ENCODE results near the gene THOC7.

The THOC7 gene

DNA sequence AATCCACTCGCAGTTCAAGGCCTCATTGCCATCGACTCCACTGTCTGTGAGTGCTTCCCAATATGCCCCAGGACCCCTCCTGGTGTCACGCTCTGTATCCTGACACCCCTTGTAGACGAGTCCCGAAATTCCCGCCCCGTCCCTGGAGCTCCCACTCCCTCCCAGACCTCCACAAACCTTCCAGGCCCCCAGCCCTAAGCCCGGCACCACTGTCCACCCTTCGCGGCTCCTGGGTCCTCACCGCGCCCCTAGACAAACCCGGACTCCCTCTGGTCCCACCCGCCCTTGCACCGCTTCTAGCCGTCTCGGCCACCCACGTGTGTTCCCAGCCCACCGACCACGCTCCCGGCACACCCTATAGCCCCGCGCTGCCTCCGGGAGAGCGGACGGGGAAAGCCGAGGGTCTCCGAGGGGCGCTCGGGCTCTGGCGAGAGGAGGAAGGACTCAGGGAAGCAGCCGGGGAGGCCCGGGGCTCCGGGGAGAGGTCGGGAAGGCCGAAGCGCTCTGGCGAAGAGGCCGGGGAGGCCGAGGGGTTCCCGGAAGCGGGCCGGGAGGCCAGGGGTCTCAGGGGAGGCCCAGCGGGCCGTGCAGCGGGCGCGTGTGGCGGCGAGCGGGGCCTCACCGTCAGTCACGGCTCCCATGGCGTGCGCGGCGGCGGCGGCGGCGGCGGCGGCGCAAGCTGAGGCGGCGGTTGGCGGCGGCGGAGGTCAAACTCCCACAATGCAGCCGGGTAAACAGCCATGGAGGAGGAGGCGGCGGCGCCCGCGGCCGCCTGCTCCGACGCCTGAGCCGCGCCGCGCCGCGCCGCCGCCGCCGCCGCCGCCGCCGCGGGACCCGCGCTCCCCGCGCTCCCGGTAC lies at the start of gene THOC7, which contains the start of gene ATXN7:
TSS of gene THOC7 (minus strand) at position 656 of the 858 bp plus-strand sequence. CDS start at position 641, 15 bp downstream.
TSS of gene ATXN7 (plus strand) at position 718 of the 858 bp plus-strand sequence. CDS start 48,732 bp downstream, outside the sequence.
- DNase-seq = peak; percentile 61 to 69

DNA sequence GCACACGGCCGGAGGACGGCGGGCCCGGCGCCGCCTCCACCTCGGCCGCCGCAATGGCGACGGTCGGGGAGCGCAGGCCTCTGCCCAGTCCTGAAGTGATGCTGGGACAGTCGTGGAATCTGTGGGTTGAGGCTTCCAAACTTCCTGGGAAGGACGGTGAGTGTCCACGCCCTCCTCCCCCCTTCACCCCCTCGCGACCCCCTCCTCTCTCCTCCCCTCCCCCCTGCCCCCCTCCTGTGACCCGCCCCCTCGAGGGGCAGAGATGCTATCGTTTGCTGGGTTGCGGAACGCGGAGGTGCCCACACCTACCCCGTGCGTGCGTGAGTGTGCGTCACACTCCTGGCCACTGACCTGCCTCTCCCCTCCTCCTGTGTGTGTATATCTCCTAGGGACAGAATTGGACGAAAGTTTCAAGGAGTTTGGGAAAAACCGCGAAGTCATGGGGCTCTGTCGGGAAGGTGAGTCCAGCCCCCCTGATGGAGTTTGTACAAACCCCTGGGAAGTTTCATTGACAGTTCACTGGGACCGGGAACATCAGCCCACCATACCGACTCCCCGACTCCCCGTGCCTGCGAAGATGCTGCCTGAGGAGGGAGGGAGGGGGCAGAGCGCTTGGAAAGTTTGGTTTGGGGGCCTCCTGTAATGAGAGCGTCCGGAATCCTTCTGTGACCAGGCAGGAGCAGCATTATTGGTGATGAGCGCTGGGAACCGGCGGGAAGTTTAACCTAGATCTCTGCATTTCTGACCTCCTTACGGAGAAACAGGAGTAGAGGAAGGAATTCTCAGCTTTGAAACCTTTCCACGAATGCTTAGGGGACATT lies 49.4 kb upstream of the THOC7 start:
- DNase-seq = peak; percentile 45 to 59

DNA sequence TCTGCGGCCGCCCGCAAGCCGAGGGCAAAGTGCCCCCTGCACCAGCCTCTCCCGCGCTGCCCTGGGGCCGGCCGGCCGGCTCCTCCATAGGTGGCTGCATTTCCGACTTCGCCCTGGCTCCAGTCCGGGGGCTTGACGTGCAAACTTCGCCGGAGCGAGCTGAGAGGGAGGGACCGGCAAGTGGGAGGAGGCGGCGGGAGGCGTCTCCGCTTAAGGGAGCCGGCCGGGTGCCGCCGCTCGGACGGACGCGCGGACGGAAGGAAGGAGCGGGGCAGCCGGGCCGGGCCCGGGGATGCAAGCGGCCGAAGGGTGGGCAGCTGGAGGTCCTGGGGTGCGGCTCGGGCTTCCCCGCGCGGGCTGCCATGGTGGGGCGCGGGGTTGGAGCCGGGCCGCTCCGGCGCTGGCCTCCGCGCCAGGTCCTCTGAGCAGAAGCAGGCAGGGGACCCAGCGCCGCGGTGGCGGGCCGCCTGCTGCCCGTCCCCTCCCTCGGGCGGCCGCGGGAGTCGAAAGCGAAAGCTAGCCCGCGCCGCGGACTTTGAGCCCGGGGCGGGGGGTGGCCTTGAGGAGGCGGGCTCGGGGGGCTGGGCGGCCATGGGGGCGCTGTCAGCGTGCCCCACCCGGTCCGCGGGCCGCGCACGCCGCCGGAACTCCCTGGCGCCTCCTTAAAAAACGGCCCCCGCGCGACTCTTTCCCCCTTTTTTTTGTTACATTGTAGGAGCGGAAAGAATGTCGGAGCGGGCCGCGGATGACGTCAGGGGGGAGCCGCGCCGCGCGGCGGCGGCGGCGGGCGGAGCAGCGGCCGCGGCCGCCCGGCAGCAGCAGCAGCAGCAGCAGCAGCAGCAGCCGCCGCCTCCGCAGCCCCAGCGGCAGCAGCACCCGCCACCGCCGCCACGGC lies 48.5 kb upstream of the THOC7 start, which contains the start of gene SCAANT1:
TSS of gene SCAANT1 (minus strand) at position 511 of the 895 bp plus-strand sequence.
- peak; percentile 82 to 86 for DNase-seq

DNA sequence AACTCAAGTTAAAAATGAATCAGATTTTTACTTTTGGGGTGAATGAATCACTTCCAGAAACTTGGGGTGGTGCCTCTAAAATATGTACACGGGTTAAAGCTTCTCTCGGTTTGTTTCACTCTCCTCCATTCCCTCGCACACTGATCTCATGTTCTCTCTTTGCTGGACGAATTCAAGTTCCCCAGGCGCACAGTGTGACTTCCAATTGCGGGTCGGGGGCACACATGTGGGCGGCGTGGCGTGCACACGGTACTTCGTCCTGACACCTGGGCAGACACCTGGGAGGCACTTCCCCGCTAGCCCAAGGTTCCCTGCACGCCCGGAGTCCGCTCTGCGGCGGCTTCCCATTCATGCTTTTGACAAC lies 47.9 kb upstream of the THOC7 start:
- no peak for DNase-seq

DNA sequence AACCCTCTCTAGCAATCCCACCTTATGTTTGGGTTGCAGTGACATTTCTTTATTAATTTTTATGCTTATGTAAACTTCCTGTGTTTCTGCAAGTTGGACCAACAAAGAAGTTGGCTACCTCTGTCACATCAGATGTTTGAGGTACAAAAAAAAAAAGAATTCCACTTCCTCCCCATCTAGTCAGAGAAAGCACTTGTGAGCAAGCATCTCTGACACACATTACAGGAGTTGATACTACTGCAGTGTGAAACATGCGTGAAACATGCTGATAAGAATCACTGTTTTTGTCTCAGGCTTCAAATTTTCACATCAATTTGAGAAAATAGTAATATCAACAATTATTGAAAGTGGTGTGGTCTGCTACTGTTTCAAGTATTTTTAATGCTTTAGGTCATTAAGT lies 47.3 kb upstream of the THOC7 start:
- no peak for DNase-seq

DNA sequence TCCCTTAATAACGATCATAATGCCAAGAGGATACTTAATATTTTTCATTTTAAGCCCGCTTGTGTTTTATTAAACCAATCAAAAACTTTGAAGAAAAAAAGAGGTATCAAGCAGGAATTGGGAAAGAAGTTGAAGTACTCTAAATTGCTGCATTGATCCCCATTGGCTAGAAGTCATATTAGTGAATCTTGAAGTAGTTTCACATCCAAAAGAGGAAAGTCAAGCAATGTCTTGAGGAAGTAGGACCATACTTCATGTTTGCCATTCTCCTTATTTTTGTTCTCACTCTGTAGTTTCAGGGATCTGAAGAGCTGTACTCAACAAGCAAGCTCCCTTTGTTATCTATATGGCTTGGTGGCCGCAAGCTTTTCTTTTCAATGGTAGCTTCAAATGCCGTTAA lies 46.4 kb upstream of the THOC7 start:
- no peak for DNase-seq

DNA sequence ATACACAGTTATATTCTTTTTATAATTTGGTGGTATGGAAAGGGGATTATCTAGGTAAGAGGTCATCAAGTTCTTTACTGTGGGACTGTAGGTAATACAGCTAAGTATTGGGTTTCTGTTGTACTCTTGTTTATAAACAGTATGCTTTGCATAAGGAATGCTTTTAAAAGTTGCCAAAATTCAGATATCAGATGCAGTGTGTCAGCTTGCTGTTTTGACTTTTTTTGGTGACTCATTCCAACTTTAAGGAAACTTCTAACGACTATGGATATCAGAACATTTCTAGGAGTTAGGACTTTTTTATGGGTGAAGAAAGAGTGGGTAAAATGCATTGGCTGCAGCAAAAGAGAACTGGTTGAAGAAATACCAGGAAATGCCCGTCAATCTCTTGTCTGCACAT lies 45.8 kb upstream of the THOC7 start:
- no peak for DNase-seq

DNA sequence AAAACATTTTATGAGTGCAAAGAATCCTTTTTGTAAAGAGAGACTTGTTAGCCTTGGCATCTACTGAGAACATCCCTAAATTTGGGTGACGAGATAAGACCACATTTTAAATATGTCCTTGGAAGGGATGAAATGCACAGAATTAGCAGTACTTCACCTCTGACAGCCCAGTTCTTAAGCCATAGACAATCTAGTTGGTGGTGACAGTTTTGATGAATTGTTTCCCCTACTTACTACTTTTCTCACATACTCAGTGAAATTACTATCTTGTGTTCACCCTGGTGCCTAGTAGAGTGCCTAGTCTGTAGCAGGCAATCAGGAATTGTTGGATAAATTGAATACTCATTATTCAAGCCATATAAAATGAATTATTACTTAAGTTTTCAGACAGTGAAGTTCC lies 45.2 kb upstream of the THOC7 start:
- DNase-seq = no peak

DNA sequence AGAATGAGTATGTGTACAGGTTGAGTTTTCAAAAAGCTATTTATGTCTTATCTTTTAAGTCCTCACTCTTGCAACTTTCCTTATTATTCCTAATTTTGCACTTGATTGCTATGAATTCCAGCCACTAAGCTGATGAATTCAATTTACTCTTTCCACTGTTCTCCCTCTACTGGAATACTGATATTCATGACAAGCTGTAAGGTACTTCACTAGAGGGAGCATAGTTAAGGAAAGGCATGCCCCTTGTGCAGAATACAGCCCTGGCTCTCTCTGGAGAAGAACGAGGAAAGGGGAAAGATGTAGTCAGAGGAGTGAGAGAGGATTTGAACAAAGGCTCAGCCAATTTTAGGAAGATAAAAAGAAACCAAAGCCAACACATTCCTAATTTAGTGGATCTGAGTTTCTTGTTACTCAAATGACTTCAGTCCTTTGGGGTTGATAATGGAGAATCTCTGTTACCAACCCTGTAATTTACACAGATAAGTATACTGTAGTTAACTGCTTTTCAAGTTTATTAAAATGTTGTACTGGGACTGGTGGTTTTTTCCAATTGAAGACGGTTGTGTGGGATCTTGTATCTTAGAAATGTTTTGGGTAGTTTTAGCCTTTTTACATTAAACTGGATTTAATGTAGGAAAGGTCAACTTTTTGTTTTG lies 44.6 kb upstream of the THOC7 start:
- DNase-seq = no peak

DNA sequence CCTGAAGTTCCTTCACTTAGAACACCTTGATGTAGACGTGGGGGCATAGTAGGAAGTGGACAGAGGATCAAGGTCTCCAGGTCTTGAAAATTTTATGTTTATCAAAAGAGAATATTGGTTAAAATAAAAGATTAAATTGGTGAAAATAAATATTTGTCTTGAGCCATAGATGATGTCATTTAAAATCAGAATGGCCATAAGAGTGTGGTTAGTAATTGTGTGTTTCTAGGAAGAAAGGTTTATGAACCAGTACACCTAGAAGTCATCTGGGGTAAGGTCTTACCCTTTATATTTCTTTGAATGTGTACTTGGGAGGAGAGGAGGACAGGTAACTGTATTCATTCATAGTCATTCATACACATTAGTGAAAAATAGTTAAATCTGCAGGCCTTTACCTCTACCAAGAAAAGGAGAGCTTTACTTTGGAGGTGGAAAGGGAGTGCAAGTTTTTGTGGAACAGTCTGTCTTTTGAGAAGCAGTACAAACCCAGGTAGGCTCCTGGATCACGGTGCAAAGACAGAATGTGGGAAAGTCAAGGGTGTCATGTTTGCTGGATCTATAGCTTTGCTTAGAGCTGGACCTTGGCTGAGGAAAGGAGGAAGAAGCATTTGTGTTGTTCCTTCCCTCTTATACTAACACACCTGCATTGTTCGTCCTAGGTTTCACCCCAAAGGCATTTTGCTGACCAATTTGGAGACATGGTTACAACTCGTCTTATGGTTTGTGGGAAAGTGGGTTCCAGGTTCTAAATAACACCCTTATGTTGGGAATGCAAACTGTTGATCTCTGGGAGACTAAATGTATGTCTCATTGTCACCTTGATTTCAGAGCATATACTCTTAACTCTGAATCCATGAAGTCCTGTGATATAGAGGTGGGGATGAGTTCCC lies 42.4 kb upstream of the THOC7 start:
- DNase-seq = no peak

DNA sequence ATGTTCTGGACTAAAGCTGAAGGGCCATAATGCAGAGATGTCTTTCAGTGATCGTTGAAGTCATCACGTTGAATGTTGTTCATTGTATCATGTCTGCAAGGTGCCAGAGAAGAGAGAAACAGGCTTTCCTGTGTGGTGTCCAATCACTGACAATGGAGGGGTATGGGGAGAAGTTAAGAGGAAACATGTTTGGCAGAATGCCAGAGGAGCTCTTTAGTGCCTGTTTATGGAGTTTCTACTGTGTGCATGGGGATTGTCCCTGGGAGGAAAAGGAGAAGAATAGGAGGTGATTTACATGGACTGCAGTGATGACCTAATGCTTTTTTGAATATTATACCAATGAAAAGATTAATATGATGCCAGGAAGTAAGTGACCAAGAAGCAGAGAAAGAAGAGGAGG lies 36.9 kb upstream of the THOC7 start:
- no peak for DNase-seq

DNA sequence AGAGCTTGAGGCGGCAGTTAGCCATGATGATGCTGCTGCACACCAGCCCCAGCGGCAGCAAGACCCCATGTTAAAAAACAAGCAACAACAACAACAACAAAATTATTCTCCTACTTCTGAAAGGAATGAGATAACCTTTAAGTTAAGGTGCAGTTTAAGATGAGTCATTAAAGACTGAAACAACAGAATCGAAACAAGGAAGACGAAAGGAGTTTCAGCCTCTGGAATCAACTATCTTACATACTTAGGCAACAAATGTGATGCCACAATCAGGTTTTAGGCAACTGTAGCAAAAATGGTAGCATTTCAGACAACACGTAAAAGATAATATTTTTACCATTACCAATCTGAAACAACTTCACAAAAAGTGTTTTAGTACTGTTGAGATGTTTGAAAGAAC lies 36.4 kb upstream of the THOC7 start:
- DNase-seq = no peak

DNA sequence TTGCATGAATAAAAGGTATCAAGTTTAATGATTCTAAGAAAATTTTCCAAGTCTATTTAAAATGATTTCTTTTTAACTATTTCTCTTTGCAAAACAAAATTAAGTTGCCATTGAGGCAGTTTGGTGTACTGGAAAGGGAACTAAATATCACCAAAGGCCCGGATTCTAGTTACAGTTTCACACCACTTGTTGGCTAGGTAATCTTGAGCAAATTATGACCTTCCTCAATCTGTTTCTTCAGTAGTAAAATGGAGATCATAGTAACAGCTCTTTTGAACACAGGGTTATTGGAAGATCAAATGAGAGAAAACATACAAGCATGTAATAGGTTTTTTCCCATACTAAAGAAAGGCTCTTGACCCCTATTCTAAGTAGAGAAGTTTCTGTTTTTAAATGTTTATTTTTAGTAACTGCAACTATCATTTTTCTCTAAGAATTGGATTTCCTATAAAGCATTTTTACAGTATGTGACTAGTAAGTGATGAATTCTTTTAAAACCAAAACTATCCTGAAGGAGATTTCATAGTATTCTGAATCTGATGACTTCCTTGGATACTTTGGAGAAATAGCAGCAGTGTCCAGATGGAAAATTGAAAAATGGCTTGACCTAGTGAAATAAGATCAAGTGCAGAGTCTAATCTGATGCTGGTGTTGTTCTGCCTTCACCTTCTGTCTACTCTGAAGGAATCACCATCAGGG lies 32.9 kb upstream of the THOC7 start:
- DNase-seq = no peak

DNA sequence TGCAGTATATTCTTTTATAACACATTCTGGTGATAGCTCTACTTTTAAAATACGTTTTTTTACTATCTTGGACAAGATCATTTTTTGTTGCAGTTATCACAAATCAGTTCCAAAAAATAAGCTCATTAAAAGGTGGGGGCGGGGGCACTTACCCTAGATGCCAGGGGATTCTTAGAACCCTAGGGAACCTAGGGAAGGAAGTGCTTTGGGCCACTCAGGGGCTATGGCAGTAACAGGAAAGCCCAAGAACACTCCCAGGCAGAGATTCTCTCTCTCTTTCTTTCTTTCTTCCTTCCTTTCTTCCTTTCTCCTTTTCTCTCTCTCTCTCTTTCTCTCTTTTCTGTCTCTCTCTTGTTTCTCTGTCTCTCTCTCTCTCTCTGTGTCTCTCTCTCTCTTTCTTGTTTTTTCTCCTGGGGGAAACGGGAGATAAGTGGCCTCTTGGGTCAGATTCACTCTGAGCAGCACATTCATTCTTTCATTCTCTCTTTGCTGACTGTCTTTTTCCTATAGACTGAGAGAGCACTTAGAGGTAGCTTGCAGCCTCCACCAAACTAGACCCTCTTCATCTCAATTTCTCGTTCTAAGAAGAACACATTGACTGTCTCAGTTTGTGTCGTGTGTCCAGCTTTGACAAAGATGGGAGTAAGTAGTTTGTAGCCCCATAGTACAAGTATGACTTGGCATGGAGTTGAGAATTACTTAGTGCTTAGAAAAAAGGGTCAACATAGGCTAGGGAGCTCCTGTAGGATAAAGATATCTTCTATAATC lies 32.0 kb upstream of the THOC7 start:
- no peak for DNase-seq

DNA sequence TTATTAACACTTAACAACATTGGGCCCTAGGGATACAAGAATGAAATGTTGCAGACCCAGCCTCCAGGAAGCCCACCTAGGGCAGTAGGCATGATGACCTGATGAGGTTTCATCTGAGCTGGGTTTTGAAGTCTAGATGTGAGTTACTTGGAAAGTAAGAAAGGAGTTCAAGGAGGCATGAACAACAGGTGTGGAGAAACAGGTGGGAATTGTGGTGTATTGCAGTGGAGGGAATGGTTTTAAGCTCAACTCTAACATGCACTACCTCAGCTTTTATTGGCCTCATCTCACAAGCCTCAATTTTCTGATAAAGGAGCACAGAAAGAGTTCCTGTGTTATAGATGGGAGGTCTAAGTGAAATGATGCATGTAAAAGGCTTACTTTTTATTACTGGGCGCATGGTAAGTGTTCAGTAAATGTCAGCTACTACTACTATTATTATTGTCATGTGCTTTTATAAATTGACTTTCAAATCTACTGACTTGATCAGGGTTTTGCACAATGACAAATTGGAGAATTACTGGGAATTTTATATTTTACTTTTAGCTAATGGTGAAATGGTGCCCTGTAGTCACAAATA lies 29.3 kb upstream of the THOC7 start:
- no peak for DNase-seq

DNA sequence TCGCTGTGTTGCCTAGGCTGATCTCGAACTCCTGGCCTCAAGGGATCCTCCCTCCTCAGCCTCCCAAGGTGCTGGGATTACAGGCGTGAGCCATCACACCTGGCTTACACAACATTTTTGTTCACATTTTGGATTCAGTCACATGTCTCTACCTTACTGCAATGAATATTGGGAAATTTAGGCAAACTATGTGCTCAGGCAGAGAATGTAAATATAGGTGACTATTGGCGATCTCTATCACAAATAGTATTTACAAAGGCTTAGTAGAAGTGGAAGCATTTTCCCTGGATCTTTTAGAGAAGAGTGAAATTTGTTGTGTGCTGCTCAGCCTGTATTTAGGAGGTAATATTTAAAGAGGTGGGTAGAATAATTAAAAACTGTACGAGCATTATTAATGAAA lies 27.9 kb upstream of the THOC7 start:
- no peak for DNase-seq

DNA sequence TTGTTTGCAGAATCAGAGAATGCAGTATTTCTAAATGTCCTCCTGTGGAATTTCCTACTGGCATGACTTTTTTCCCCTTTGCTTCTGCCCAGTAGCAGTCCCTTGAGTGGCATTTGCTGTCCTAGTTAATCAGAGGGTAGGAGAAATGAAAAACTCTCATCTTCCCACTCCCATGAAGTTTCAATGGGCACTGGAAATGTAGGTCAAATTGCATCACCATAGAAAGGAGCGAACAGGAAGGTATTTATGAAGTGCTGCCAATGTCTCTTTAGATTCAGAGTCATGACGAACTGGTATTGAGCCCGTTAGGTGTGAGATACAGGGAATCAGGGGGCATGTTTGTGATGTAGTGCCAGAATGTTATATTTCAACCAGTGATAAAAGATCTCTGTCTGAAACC lies 23.3 kb upstream of the THOC7 start:
- no peak for DNase-seq

DNA sequence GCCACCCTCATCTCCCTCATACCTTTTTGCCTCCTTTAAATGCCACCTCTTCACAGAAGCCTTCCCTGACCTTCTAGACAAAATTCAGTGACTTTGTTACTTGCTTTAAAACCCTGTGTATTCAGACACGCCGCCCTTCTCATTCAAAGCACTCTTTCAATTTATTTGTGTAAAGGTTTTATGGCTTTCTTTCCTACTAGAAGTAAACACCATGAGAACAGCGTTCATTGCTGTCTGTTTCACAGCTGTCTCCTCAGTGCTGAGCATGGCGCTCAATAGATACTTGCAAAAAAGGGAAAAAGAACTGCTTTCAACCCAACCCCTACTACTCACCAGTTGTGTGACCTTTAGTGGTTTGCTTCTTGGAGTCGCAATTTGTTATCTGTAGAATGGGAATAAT lies 17.0 kb upstream of the THOC7 start:
- DNase-seq = no peak

DNA sequence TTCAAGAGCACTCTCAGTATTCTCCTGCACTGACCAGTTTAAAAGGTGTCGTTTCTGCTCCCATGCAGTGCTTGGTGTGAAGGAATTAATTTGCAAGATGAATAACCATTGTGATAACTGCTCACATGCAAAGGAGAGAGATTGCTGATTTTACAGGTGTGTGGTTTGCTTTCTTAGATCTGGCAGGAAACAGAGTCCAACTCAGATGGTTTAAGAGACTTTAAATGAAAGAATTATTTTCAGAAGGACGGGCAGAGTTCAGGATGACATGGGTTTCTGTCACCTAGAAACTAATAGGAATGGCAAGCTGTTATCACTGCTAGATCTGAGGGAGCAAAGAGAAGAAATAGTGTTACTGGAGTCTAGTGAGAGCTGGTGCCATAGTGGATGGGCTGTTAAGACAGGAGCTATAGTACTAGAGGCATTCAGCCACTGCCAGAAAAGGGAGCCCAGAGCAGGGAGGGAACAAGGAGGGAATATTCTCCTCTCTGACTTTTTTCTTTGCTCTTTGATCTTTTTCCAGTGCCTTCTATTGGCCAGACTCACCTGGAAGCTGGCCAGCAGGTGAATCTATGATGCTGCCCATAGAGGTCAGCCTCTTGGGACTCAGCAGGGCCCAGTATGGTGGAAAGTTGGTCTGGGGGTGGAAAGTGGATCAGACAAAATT lies 14.9 kb upstream of the THOC7 start:
- DNase-seq = no peak
